Prostate gland (tissue), 2 donors: Measurements from ENCODE around the gene SPTSSB.

Source experiments
- POLR2AphosphoS5 ChIP-seq: sonication (generic); formaldehyde crosslinking; IDR thresholded peaks from one replicate; pipeline ENCODE4 v1.6.1; 2017; ENCODE audit warnings: antibody characterized with exemption
- TF ChIP-seq, protein P1 (sequence below), 4 experiments: fragments of 200-600 bp in 2 of 4; fragments of 450-650 bp in 2 of 4; sonication (generic) in 2 of 4; IDR thresholded peaks; 1 replicate in 3 of 4; 2 replicates in 1 of 4; pipeline ENCODE4 v1.5.1; 2016 to 2019; ENCODE audit warnings: antibody characterized with exemption in 4 of 4, mild to moderate bottlenecking in 2 of 4, moderate library complexity in 2 of 4

- TF ChIP-seq, protein P1, sequence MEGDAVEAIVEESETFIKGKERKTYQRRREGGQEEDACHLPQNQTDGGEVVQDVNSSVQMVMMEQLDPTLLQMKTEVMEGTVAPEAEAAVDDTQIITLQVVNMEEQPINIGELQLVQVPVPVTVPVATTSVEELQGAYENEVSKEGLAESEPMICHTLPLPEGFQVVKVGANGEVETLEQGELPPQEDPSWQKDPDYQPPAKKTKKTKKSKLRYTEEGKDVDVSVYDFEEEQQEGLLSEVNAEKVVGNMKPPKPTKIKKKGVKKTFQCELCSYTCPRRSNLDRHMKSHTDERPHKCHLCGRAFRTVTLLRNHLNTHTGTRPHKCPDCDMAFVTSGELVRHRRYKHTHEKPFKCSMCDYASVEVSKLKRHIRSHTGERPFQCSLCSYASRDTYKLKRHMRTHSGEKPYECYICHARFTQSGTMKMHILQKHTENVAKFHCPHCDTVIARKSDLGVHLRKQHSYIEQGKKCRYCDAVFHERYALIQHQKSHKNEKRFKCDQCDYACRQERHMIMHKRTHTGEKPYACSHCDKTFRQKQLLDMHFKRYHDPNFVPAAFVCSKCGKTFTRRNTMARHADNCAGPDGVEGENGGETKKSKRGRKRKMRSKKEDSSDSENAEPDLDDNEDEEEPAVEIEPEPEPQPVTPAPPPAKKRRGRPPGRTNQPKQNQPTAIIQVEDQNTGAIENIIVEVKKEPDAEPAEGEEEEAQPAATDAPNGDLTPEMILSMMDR (IDR thresholded peaks at IDR 0.05) = peak in 1 of 4 experiments; percentile 4
- peak; percentile 31 for TF ChIP-seq POLR2AphosphoS5
Observed at GRCh38 chr3:161372321-161373260, 1.3 kb upstream of the SPTSSB start.
